ENCODE data around the gene C1QB.

Gene C1QB, protein sequence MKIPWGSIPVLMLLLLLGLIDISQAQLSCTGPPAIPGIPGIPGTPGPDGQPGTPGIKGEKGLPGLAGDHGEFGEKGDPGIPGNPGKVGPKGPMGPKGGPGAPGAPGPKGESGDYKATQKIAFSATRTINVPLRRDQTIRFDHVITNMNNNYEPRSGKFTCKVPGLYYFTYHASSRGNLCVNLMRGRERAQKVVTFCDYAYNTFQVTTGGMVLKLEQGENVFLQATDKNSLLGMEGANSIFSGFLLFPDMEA

GRCh38 chr1:22652881-22653316 is at the start of gene C1QB:
Gene C1QB (plus strand): TSS chr1:22653236. CDS start chr1:22659463, 6,227 bp downstream.
- no peak for DNase-seq (ENCODE audit: low read depth)

DNA sequence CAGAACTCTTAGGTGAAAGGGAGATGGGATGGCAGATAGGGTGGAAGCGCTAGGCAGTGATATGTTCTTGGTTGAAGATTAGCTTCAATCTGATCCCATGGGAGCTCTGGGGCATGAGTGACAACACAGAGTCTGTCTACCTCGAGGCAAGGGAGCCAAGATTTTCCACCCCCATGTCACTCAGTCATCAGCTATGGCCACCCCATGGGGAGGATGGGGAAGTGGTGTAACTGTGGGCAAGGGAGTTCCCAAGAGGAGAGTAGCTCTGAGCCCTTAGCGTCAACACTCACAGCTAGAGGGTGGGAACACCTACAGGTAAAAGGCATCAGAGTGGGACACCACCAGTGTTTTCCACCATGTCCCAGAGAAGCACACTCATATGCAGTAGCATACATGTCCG is 46.9 kb upstream of the C1QB start:
- no peak for DNase-seq (ENCODE audit: low read depth)

DNA sequence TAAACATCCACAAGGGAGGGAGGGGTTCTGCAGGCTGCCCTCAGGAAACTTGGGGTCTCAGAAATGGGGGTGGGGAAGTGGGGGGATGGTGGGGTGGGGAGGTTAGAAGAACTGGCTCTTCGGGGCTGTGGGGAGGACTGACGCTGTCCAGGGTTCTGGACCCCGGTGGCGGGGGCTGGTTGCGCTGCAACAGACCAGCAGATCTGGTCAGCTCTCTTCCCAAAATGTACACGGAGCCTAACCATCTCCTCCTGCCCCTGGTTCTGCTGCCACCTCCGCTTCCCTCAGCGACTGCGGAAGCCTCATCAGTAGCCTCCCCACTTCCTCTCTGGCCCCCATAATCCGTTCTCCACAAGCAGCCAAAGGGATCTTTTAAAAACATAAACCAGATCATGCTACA is 45.9 kb upstream of the C1QB start:
- no peak for DNase-seq (ENCODE audit: low read depth)

DNA sequence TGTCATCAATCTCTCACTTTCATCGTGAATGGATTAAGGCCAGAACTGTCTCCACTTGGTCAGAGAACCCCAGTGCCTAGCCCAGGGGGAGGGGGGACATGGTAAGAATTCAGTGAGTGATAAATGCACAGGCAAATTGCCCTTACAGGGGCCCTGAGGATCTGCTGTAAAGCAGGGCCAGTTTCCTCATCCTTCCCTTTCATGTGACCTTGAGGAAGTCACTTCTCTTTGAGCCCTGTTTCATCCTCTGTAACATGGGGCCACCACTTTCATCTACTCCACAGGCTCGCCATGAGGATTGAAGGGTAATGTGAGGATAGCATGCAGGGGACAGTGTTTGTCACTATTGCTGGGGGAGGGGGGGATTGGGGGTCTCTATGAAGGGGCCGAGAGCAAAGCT is 44.7 kb upstream of the C1QB start:
- DNase-seq (ENCODE audit: low read depth) = no peak

DNA sequence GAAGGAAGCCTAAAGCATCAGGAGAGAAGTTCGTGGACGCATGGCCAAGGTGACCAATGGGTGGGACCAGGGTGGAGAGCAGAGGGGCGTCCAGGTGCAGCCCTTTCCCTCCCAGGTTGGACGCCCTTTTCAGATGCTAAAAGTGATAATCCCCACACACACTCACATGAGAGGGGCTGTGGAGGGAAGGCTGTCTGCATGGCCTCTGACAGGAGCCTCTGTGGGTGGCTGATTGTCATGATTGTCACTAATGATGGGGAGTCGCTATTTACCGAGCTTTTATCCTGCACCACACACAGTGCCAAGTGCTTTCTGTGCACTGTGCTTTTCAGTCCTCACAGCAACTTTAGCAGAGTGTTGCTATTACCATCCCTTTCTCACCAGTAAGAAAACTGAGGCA is 43.7 kb upstream of the C1QB start:
- DNase-seq (ENCODE audit: low read depth) = no peak

DNA sequence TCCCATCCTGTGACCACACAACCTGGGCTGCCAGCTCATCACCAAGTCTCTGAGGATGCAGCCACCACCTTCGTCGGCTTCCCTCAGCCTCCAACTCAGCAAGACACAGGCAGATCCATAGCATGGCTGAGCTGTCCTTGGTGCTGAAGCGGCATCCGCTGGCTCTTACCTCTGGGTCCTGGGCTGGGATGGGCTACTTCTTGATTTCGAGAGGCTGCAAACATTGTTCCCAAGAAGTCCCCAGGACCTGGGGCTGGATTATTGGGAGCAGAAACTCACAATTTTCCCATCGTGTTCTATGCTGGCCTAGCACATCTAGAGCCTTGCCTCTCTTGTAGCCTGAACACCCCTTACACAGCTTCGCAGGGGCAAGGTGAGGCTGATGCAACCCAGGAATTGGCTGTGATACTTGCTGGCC is 41.5 kb upstream of the C1QB start:
- DNase-seq (ENCODE audit: low read depth) = no peak

DNA sequence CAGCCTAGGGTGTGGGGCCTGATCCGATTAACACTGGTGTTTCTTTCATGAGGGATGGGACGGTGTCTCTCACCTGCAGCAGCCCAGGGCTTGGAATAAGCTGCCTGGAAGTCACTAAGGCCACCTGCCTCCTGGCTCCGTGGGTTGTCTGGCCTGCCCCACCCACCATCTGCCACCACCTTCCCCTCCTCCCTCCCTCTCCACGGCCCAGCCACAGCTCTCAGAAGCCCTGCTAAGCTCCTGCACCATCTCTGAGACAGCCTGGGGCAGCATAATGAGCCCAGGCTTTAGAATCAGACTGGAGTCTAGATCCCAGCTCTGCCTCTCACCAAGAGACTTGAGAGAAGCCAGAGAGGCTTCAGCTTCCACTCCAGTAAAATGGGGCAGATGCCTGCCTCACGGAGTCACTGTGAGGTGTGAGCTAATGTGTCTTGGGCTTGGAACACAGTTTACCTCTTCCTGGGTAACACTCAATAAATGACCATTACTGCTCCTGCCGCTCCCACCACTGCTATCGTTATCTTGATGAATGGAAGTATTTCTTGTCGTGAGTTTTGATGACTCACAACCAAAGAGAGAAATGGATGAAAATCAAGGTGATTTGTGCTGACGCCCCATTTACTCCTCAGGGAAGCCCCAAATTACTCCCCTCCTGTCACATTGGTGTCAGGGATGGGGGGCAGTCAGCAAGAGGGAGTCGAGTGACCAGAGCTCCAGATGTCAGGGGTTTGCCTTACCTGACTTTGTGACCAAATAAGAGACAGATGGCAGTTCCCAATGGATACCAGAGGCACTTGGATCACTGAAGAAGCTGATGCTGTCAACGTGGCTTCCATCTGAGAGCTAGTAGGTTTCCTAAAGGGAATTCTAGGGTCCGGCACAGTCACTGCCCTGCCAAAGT is 40.1 kb upstream of the C1QB start:
- no peak for DNase-seq (ENCODE audit: low read depth)

DNA sequence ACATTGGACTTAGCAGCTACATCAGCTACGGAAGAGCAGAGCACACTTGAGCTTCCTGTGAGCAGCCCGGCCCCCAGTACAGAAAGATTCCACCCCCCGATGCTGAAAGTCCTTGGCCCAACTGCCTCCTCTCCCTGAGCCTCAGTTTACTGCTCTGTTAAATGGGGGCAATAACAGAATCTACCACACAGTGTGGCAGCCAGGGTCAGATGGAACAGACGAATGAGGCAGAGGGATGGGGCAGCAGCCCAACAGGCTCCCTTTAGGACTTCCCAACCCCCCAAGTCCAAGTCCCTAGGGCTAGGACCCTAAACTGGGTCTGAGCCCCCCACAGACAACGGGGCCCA is 39.5 kb upstream of the C1QB start:
- DNase-seq (ENCODE audit: low read depth) = no peak

DNA sequence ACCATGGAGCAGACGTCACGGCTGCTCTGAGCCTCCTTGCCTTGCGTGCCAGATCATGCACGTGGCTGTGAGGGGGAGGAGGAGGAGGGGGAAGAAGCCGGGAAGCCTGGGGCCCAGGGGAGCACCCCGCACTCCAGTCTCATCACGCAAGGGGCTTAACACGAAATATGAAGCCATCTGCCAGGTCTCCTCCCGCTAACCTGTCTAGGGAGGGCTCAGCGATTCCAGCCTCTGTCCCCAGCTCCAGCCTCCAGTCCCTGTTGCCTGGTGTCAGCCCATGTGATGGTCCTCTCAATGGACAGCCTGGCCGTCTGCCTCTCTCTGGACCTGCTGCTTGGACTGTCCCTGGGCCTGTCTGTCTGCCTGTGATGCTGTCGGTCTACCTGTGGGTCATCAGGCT is 39.1 kb upstream of the C1QB start:
- DNase-seq (ENCODE audit: low read depth) = no peak

DNA sequence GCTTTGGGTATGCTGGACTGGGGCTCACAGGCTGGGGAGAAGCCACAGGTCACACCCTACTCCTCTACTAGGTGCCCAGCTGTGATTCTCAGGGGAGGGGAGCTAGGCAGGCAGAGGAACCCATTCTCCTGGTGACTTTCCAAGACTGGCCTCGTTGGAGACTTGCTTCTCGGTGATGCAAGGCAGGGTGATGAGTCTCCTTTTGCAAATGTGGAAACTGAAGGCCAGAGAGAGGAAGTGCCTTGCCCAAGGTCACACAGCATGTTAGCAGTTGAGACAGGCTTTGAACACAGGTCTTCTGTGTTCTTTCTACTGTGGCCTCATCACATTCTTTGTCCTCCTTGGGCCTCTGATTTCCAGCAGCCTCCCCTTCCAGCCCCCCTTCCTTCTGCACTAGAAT is 37.1 kb upstream of the C1QB start:
- no peak for DNase-seq (ENCODE audit: low read depth)

- DNase-seq (ENCODE audit: low read depth) = no peak
These were observed 36.5 kb upstream of the C1QB start for GRCh38 chr1:22616571-22616970.

- DNase-seq (ENCODE audit: low read depth) = no peak
These were observed 35.0 kb upstream of the C1QB start for GRCh38 chr1:22618056-22618455.

DNA sequence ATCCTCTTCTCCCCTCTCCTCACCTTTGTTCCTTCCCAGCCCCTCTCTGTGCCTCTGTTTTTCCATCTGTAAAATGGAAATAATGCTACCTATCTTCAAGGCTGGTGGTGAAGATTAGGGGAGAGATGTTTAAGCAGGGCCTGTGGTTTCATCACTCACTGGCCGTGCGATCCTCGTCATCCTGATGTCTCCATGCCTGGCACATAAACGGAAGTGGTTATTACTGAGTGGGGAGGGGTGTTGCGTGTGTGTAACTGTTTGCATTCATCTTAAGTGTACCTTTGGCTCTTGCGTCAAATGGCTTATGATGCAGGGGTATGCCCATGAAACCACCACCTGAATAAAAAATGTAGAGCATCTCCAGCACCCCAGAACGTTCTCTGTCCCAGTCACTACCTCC is 33.8 kb upstream of the C1QB start:
- DNase-seq (ENCODE audit: low read depth) = no peak

DNA sequence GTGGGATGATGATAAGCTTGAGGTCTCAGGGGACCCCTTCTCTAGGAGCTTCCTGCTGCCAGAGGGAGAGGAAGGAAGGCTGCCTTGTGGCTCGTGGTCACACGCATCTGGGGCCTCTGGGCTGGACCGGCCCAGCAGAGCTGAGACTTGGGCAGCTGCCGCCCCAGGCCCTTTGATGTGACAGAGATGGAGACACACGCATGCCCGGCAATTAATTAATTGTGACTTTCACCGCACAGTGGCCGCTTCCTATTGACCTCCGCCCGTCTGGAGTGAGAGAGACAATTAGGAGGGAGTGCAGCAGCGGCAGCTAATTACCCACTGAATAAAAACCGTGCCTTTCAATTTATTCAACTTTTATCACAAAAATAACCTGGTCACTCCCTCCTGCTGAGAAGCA is 33.2 kb upstream of the C1QB start:
- no peak for DNase-seq (ENCODE audit: low read depth)

DNA sequence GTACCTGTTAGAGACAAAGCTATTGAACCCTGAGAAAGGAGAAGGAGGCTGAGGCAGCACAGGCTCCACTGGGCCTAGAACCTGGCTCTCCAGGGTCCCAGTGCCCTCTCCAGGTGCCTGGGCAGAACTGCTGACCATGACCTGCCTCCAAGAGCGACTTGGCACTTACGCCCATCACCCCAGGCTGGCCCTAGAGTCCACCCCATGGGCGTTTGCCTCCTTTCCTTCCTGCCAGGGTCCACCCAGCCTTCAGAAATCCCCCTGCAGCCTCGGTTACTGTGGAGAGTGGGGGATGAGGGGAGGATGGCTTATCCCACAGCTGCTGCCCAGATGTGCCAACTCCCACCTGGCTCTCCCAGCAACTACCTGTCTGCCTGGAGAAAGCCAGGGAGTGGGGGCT is 31.3 kb upstream of the C1QB start:
- DNase-seq (ENCODE audit: low read depth) = no peak

DNA sequence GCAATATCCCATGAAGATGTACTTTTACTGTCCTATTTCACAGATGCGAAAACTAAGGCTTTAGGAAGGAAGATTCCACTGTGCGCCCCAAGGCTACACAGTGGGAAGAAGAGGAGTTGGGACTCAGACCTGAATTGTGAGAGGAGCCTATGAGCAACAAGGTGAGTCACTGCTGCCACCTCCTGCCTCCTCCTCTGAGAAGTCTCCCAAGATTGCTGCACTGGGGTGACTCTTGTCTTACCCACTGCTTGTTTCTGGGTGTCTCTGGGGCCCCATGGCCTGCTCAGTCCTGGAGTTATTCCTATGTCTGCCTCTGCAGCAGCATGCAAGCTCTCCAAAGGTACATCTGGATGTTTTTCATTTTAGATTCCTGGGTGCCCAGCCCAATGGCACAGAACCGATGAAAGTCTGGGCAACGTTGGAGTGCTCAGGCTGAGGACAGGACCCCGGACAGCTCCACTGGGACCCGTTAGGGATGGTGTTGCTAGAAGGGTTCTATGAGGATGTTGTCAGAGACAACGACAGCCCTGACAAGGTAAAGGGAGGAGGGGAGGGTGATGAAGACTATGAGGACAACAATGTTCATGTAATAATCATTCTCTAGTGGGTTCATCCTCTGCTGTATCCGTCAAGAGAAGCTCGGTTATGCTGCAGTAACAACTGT is 27.6 kb upstream of the C1QB start:
- DNase-seq (ENCODE audit: low read depth) = no peak

DNA sequence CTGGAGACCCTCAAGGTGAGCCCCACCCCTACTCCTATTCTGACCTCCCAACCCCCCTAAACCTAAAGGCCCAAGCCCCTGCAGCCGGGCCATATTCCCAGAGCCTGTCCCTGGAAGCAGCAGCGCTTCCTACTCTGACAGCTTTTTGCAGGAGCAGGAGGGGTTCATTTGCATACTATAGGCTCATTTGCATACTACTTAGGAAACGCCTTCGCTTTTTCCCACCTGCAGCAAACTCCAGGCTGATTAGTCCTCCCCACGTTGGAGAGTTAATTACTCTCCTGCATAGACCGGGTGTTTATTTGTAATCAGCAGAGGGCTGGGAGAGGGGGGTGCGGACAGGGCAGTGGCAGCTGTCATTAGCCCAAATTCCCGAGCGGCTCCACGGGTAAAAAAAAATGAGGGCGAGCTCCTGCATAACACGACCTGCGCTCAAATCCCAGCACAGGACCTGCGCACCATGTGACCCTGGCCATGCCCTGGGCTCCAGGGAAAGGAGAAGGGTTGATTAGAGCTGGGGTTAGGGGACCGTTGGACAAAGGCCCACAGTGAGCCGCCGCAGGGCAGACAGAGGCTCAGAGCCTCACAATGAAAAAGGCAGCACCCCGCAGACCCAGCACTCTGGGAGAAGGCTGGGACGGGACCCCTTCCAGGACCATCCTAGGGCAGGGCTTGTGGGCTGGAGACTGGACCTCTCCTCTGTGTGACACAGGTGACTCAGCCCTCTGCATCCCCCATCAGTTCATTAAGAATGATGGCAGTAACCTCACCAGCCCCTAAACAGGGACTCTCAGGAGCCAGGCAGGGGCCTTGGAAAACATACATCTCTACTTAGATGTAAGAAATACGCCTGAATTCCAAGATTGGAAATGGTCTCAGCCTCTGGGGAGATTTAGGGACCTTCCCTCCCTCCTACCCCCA is 26.5 kb upstream of the C1QB start:
- DNase-seq (ENCODE audit: low read depth) = no peak

DNA sequence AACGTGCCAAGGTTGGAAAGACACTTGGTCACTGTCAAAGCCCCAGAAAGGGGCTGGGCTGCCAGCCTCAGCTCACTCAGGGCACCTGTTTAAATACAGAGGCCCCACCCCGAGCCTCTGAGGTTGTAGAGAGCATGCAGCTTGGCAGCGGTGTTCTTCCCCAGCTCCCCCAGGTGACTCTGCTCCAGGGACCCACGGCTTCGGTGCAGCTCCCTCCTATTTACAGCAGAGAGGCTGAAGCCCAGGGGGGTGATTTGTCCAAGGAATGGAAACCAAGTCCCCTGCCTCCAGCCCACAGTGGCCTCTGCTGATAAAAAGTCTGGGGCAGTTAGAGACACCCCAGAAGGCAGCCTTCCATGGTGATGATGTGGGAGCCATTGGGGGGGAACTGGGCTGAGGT is 25.7 kb upstream of the C1QB start:
- no peak for DNase-seq (ENCODE audit: low read depth)

- no peak for DNase-seq (ENCODE audit: low read depth)
These were observed 24.2 kb upstream of the C1QB start for GRCh38 chr1:22628698-22629444.

GRCh38 chr1:22629886-22630285 is 23.1 kb upstream of the C1QB start:
- no peak for DNase-seq (ENCODE audit: low read depth)

Measured in stimulated activated CD4-positive, alpha-beta T cell treated with anti-CD3 and anti-CD28 coated beads, Interleukin-2, amount 100 ng/mL, for 4 hours (primary cell).